ENCODE data around the gene CLIP3. TPM values are rescaled to one million over a fixed set of nuclear protein-coding genes. Genes with fewer than 3 reads are reported as not detected.

Gene CLIP3
- total and polyA plus RNA-seq, 2 experiments from 2014 or later: 10.9 to 18.9 TPM

GRCh38 chr19:36008336-36008978 is 24.2 kb downstream of the CLIP3 start, which contains the start of gene SYNE4:
SYNE4 (minus strand) TSS chr19:36008813; CDS start chr19:36008681, 132 bp downstream.
- no peaks in the 10 kb centered on the region for H3K36me3 ChIP-seq
- no peaks in the 10 kb centered on the region for H3K9me3 ChIP-seq (ENCODE audit: low read depth)
- H3K27me3 ChIP-seq: no peaks in the 10 kb centered on the region
- peak within 1 kb of the TSS; percentile 16 for H3K4me3 ChIP-seq
- H3K4me1 ChIP-seq (ENCODE audit: low read depth): no peaks in the 10 kb centered on the region
- H3K27ac ChIP-seq: no peak within 1 kb of the TSS
- peak in 1 of 2 donors; percentile 56 for DNase-seq (ENCODE audit: low read depth in 1 of 2, low spot score in 1 of 2)
- TF ChIP-seq CTCF (IDR thresholded peaks at IDR 0.05; ENCODE audit: low read depth, low read length): no peak

GRCh38 chr19:36006955-36007354 is 25.7 kb downstream of the CLIP3 start:
- Histone ChIP-seq H3K27me3 (no peaks in the 10 kb centered on the region), H3K4me1 (ENCODE audit: low read depth) (no peaks in the 10 kb centered on the region), H3K9me3 (ENCODE audit: low read depth) (no peaks in the 10 kb centered on the region), H3K36me3 (no peaks in the 10 kb centered on the region), H3K4me3 (no peak overlapping the region), H3K27ac (no peak overlapping the region)
- no peak for DNase-seq (ENCODE audit: low read depth in 1 of 2, low spot score in 1 of 2)
- TF ChIP-seq CTCF (IDR thresholded peaks at IDR 0.05; ENCODE audit: low read depth, low read length): no peak

GRCh38 chr19:36003284-36003683 is 29.4 kb downstream of the CLIP3 start:
- no peak for DNase-seq (ENCODE audit: low read depth in 1 of 2, low spot score in 1 of 2)
- no peaks in the 10 kb centered on the region for H3K4me1 ChIP-seq (ENCODE audit: low read depth)
- H3K27ac ChIP-seq: no peak overlapping the region
- no peaks in the 10 kb centered on the region for H3K36me3 ChIP-seq
- TF ChIP-seq CTCF (IDR thresholded peaks at IDR 0.05; ENCODE audit: low read depth, low read length): no peak
- H3K27me3 ChIP-seq: no peaks in the 10 kb centered on the region
- no peaks in the 10 kb centered on the region for H3K9me3 ChIP-seq (ENCODE audit: low read depth)
- no peak overlapping the region for H3K4me3 ChIP-seq

GRCh38 chr19:36001605-36002004 is 31.1 kb downstream of the CLIP3 start:
- no peak for TF ChIP-seq CTCF (IDR thresholded peaks at IDR 0.05; ENCODE audit: low read depth, low read length)
- H3K36me3 ChIP-seq: no peaks in the 10 kb centered on the region
- H3K4me3 ChIP-seq: no peak overlapping the region
- H3K4me1 ChIP-seq (ENCODE audit: low read depth): no peaks in the 10 kb centered on the region
- H3K9me3 ChIP-seq (ENCODE audit: low read depth): no peaks in the 10 kb centered on the region
- DNase-seq (ENCODE audit: low read depth in 1 of 2, low spot score in 1 of 2): no peak
- H3K27ac ChIP-seq: no peak overlapping the region
- H3K27me3 ChIP-seq: no peaks in the 10 kb centered on the region

GRCh38 chr19:35996777-35997176 is 35.9 kb downstream of the CLIP3 start:
- Histone ChIP-seq H3K27me3 (no peaks in the 10 kb centered on the region), H3K9me3 (ENCODE audit: low read depth) (no peaks in the 10 kb centered on the region), H3K4me3 (no peak overlapping the region), H3K27ac (no peak overlapping the region), H3K36me3 (no peaks in the 10 kb centered on the region), H3K4me1 (ENCODE audit: low read depth) (peaks cover 4% of the 10 kb centered on the region)
- no peak for TF ChIP-seq CTCF (IDR thresholded peaks at IDR 0.05; ENCODE audit: low read depth, low read length)
- DNase-seq (ENCODE audit: low read depth in 1 of 2, low spot score in 1 of 2): no peak

All from cardiac muscle cell (in vitro differentiated cells and primary cell).